ENCODE results near the gene PIEZO2. TPM values are rescaled to one million over a fixed set of nuclear protein-coding genes. Genes with fewer than 3 reads are reported as not detected.

Gene PIEZO2
- total and polyA plus RNA-seq, 11 donors: 0.04 to 4.9 (median 0.20) TPM; not detected in 2

GRCh38 chr18:10833656-10834055 is 315.7 kb downstream of the PIEZO2 start:
- intact Hi-C loops (cut with DNase I): no loop called here
- TF ChIP-seq POLR2A (IDR thresholded peaks at IDR 0.05) (no peak), CTCF (IDR thresholded peaks at IDR 0.05) (no peak)
- Histone ChIP-seq H3K27ac (no peak overlapping the region), H3K9me3 (peaks cover 0 to 9% (median 0%) of the 10 kb centered on the region in 12 donors), H3K4me1 (no peaks in the 10 kb centered on the region), H3K27me3 (peaks cover 0 to 2% (median 0%) of the 10 kb centered on the region in 9 donors), H3K36me3 (no peaks in the 10 kb centered on the region), H3K4me3 (no peak overlapping the region)
- no peak for ATAC-seq
- no peak for DNase-seq
- WGBS, 4 donors: 55 to 68% (median 60%) methylated on average over 2 of the region's 2 CpGs

DNA sequence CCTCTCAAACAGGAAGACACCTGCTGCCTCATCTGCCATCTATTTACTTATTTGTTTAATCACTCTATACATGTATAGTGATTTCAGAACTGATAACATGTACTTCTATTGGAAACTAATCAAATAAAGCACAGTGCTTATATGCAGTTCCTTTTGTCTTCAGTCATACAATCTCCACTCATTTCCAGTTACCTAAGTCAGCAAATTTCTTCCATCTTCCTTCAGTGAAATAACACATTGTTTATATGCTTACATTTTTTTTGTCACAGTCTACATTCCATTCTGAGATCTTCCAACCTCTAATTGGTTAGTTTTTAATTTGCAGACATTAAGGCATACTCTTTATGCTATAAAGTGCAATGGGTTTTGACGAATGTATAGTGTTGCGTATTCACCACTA is 323.0 kb downstream of the PIEZO2 start:
- ATAC-seq (no peak), DNase-seq (no peak)
- no peak overlapping the region for H3K27ac ChIP-seq
- no peaks in the 10 kb centered on the region for H3K36me3 ChIP-seq
- no peak for TF ChIP-seq CTCF (IDR thresholded peaks at IDR 0.05)
- no peaks in the 10 kb centered on the region for H3K4me1 ChIP-seq
- intact Hi-C loops (cut with DNase I): no loop called here
- no peak overlapping the region for H3K4me3 ChIP-seq
- H3K27me3 ChIP-seq: peaks cover 0 to 7% (median 0%) of the 10 kb centered on the region in 9 donors
- WGBS, 4 donors: 95 to 98% (median 96%) methylated on average over 2 of the region's 2 CpGs
- peaks cover 0 to 9% (median 0%) of the 10 kb centered on the region in 12 donors for H3K9me3 ChIP-seq

GRCh38 chr18:10822456-10822855 is 326.9 kb downstream of the PIEZO2 start:
- intact Hi-C loops (cut with DNase I): no loop called here
- Histone ChIP-seq H3K27me3 (peaks cover 0 to 7% (median 0%) of the 10 kb centered on the region in 9 donors), H3K36me3 (no peaks in the 10 kb centered on the region), H3K27ac (no peak overlapping the region), H3K9me3 (peaks cover 0 to 19% (median 0%) of the 10 kb centered on the region in 12 donors), H3K4me1 (no peaks in the 10 kb centered on the region), H3K4me3 (no peak overlapping the region)
- TF ChIP-seq POLR2A (IDR thresholded peaks at IDR 0.05): no peak
- no peak for TF ChIP-seq CTCF (IDR thresholded peaks at IDR 0.05)
- ATAC-seq (no peak), DNase-seq (no peak)
- 33 to 52% (median 38%) methylated on average over 6 of the region's 6 CpGs for WGBS, 4 donors

GRCh38 chr18:10820681-10821080 is 328.7 kb downstream of the PIEZO2 start:
- H3K4me1 ChIP-seq: no peaks in the 10 kb centered on the region
- intact Hi-C loops (cut with DNase I): no loop called here
- DNase-seq (no peak), ATAC-seq (no peak)
- H3K27ac ChIP-seq: no peak overlapping the region
- peaks cover 0 to 19% (median 0%) of the 10 kb centered on the region in 12 donors for H3K9me3 ChIP-seq
- peaks cover 0 to 7% (median 0%) of the 10 kb centered on the region in 9 donors for H3K27me3 ChIP-seq
- no peaks in the 10 kb centered on the region for H3K36me3 ChIP-seq
- no peak for TF ChIP-seq POLR2A (IDR thresholded peaks at IDR 0.05)
- TF ChIP-seq CTCF (IDR thresholded peaks at IDR 0.05): no peak
- WGBS, 4 donors: 65 to 84% (median 71%) methylated on average over 5 of the region's 5 CpGs
- H3K4me3 ChIP-seq: no peak overlapping the region

All from heart left ventricle (tissue), 16 donors.